HG02610 (cell line): ENCODE data around the gene SCAMP2.
"Not testable (repeated sequence)": the region's sequence is repeated elsewhere in the genome, so short reads cannot be mapped to it uniquely, and the experiment has no call there.

Source experiments
- ATAC-seq: cut with Tn5 transposase; IDR thresholded peaks from one replicate; pipeline ENCODE4 v1.9.1; 2021; ENCODE audit warnings: mild to moderate bottlenecking, moderate library complexity; ENCODE audit not compliant: unreplicated experiment

SCAMP2 gene

DNA sequence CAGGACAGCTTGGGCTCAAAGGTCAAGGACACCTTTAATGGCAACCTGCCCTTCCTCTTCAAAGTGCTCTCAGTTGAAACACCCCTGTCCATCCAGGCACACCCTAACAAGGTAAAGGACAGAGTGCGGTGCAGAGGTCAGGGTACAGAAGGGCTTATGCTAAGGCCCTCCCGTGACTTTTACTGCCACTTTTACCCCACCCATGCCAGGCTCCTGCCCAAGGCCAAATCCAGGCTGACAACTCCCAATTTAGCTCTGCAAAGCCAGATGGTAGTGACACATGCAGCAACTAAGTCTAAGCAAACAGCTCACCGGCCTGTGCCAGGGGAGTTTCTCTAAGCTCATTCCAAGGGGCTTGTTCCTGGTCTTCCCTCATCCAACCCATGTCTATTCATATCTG, 18.3 kb upstream of the SCAMP2 start:
- ATAC-seq = no peak

DNA sequence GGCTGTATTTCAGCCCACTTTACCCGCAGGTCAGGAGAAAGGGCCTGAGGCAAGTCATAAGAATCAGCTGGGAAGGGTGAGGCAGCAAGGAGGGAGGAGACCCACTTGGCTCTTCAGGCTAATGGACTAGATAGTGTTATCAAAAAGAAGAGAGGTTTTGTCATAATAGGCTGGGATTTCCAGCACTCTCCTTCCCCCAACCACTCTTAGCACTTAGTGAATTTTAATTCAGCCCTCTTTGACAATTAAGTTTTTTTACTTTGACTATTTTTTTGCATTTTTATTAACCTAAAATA, 17.4 kb upstream of the SCAMP2 start:
- ATAC-seq = no peak

DNA sequence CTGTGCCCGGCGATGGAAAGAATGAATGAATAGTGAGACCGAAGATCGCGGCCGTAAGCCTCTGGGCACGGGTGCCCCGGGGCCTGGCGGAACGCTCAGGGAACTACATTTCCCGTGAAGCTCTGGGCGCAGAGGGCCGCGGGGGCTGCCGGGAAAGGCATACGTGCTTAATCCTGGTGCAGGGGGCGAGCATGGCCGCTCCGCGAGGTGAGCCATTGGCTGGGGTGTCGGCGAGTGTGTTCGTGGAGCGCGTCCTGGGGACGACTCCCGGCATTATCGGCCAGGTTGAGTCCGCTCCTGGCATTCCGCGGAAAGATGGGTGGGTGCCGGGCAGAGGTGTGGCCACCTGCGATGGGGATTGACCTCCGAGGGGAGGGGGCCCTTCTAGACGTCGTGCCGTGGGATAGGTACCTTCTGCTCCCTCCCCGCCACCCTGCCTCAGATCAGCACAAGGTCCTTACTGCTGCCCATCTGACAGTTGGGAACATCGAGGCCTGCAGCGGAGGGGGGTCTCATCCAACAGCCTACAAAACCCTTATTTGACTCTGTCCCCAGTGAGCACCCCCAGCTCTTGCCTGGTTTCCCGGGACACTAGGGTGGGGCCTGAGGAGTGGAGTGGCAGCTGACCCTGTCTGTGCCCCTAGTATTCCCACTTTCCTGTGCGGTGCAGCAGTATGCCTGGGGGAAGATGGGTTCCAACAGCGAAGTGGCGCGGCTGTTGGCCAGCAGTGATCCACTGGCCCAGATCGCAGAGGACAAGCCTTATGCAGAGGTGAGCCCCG, 16.9 kb upstream of the SCAMP2 start, which contains the start of gene MPI:
MPI (plus strand) TSS at position 160 of the 782 bp plus-strand sequence; CDS start at position 192, 32 bp downstream.
- ATAC-seq = peak; percentile 86

DNA sequence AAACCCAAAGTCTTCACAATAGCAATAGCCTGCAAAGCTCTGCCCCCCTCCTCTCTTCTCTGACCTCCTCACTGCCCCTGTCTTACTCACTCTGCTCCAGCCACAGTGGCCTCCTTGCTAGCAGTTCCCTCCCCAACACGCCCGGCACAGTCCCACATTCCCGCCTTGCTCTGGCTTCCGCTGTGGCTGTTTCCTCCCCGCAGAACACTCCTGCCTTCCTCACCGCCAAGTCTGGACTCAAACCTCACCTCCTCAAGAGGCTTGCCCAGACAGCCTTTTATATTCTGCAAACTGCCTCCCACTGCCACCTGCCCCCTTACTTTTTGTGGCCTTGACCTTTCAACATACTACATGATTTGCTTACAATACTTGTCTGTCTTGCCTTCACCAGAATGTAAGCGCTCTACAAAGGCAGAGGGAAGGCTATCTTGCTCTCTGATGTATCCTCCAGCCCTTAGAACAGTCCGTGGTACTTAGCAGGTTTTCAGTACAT, 16.3 kb upstream of the SCAMP2 start:
- peak; percentile 10 for ATAC-seq

DNA sequence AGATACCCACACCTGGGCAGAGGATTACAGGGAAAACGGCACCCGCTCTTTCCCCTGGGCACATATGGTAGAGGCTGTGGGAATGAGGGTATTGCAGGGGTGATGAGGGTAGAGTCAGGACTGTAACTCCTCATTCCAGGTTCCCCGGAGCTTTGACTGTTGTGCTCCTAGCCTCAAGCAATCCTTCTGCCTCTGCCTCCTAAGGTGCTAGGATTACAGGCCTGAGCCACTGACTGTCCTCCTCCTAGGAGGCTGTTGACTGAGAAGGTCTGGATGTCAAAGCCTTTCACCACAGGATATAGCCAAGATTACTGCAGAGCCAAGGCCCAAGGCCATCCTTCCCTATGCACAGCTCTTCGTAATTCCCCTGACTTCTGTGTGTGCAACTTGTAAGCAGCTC, 15.6 kb upstream of the SCAMP2 start:
- ATAC-seq = no peak

DNA sequence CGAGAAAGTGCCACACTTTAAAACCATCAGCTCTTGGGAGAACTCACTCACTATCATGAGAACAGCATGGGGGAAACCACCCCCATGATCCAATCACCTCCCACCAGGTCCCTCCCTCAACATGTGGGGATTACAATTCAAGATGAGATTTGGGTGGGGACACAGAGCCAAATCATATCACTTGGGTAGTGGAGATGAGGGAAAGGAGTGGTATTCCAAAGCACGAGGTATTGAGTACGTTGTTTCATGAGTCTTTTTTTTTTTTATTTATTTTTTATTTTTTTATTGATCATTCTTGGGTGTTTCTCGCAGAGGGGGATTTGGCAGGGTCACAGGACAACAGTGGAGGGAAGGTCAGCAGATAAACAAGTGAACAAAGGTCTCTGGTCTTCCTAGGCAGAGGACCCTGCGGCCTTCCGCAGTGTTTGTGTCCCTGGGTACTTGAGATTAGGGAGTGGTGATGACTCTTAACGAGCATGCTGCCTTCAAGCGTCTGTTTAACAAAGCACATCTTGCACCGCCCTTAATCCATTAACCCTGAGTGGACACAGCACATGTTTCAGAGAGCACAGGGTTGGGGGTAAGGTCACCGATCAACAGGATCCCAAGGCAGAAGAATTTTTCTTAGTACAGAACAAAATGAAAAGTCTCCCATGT, 14.5 kb upstream of the SCAMP2 start:
- ATAC-seq = not testable (repeated sequence)

DNA sequence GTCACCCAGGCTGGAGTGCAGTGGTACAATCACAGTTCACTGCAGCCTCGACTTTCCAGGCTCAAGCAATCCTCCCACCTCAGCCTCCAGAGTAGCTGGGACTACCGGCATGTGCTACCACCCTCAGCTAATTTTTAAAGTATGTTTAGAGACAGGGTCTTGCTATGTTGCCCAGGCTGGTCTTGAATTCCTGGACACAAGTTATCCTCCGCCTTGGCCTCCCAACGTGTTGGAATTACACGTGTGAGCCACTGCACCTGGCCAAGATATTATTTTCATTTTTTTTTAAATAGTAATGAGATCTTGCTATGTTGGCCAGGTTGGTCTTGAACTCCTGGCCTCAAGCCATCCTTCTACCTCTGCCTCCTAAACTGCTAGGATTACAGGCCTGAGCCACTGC, 12.3 kb upstream of the SCAMP2 start:
- no peak for ATAC-seq

DNA sequence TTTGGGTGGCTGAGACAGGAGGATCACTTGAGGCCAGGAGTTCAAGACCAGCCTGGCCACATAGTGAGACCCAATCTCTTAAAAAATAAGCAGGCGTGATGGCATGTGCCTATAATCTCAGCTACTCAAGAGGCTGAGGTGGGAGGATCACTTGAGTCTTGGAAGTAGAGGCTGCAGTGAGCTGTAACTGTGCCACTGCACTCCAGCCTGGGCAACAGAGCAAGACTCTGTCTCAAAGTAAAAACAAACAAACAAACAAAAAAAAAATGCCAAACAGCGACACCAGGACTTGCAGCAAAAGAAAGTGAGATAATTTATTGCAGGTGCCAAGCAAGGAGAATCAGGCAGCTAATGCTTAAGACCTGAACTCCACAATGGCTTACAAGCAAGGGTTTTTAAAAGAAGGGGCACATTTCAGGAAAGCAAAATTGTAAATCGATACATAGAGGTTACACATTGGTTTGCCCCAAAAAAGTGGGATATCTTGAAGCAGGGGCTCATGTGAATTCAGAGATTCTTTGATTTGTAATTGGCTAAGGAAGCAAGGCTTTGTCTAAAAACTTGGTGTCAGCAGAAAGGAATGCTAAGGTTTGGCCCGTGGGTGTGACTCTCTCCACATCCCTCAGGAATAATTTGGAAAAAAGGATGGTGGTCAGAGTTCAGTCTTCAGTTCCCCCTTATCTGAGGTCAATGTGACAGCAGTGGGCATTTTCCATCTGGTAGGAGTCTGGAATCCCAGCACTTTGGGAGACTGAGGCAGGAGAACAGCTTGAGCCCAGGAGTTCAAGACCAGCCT, 11.5 kb upstream of the SCAMP2 start:
- ATAC-seq = no peak

DNA sequence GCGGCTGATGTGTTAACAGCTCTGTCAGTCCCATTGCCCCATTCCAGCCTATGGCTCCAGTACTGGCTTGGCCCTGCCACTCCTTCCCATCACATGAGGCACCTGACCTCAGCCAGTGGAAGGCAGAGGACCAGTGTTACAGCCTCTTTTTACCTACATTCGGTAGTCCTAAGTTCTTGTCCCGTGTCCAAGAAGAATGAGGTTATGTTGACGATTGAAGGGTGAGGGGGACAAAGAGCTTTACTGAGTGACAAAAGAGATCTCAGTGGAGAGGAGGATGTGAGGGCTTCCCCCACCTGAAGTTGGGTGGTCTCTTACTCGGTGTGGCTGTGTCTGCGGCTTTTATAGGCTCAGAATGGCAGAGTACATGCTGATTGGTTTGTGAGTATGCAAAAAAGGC, 9.4 kb upstream of the SCAMP2 start:
- no peak for ATAC-seq

DNA sequence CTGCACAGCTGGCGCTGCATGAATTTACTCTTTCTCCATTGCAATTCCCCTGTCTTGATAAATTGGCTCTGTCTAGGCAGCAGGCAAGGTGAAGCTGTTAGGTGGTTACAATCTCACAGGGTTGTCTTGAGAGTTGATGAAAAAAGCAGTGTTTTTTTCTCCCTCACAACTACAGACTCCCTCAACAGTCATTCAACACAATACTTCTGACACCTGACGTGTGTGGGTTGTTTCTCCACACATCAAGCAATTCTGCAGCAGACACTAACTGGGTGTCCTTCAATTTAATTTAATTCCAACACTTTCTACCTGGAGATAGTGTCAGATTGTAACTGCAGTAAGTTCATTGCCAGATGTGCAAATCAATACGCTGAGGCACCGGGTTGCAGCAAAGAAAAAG, 5.1 kb upstream of the SCAMP2 start:
- no peak for ATAC-seq

DNA sequence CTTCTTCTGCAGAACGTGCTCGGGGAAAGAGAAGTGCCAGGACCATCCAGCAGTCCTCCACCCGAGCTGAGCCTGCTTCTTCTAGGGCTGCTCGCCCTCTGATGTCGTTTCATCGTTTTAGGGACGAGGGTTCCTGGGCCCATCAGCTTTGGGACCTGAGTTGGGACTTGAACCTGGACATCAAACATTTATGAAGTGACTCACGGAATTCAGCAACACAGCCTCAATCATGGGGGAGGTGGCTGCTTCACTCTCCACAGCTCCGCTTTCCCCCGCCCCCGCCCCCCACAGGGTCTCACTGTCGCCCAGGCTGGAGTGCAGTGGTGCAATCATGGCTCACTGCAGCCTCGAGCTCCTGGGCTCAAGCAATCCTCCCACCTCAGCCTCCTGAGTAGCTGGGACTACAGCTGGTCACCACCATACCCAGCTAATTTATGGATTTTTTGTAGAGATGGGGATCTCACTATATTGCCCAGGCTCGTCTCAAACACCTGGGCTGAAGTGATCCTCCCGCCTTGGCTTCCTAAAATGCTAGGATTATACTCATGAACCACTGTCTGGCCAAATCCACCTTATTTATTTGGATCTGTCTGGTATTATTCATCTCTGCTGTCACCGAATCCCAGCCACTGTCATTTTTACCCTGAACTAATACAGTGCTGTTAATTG, 725 bp upstream of the SCAMP2 start:
- no peak for ATAC-seq

DNA sequence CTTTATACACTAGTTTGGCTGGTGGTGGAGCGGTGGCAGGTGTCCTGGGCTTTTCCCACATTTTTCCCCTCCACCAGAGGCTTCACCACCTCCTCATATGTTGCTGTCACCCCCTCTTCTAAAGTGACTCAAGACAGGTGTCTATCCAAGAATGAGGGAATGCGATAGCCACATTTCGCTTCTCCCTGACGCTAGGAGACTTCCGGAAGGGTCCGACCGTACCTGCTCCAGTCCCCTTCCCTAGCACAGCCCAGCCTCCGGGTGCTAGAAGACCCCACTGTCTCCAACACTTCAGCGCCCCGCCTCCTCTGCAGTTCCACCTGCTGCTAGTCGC, 496 bp downstream of the SCAMP2 start:
- no peak for ATAC-seq

DNA sequence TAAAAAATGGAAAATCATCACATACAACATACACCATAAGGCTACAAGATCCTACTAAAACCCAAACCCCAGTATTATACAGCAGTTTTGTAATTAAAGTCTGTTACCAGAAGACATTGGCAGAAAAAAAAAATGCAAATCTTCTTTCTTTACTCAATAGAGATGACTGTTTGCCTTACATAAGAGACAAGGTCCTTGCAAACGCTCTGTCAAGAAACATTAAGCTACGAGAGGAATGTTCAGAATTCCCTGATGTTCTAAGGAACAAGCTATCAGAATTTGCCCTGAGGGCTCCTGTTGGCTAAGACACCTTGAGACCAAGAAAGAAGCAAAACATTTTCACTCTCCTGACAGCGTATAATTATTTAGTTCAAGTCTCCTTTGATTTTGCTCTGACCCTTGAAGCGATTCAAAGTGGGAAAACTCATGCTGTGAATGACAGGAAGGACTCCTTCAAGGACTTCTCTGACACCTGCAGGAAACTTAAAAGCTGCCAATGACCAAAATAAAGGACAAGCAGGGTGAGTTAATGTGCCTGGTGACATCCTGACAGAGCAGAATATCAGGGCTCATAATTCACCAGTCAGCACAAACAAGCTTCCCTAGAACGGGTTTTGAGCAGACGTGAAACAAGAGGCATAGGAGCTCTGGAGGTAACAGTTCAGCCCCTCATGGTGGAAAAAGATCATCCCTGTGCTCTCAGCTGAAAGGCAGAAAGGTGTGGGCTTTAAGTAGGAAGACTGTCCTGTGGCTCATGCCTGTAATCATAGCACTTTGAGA, 2.5 kb downstream of the SCAMP2 start:
- peak; percentile 2 for ATAC-seq

DNA sequence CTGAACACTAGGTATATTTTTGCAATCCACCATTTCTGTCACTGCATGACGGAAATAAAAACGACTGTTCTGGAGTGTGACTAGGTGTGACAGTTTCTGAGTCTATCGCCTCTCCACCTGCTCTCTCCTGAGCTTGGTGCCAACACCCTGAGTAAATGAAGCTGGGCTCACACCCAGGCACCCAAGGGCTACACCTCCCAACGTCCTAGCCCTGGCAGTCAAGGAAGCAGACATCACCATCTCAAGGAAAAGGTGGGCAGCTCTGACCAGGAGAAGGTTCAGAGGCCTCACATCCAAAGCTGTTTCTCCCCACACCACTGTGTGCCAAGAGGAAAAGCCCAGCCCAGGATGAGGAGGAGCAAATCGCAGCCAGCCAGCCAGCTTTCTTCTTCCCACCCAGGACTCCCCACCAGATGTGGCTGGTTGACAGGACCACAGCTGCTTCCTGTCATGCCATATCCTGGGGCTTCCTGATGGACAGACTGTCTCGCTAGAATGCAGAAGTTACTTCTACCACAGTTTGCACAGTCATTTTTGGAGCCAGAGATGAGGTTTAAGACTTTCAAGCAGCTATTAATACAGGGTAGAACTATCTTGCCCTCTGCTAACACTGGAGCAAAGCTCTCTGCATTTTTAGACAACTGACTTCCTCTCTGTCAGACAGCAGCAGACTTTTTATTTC, 3.3 kb downstream of the SCAMP2 start:
- peak; percentile 74 for ATAC-seq

DNA sequence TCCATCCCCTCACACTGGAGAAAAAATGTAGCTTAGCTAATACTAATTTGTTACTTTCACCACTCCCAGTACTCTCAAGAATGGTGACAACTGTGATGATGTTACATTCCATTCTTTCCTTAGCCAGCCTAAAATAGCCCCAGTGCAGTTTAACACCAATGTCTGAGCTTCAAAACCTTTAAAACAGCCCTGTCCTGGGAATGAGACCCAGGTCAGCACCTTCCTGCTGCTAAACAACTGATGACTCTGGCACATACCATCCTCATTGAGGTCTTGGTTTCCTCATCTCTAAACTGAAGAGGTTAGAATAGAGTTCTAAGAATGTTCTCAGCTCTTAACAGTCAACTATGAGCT, 3.8 kb downstream of the SCAMP2 start:
- no peak for ATAC-seq

DNA sequence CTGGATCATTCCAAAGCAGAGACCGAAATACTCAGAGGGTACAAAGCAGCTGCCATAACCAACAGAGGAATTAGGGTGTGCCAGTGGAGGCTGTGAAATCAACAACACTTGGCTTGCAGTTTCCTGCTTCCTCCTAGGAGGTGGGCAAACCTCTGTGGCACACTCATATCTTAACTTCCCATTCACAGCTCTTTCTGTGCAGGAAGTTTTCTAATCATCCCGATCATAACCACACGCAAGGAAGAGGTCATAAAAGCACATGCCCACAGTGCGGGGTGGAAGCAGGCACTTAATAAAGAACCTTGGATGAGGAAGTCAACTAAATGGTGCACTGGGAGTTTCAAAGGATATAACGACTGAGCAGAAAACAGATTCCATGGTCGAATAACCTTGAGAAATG, 5.1 kb downstream of the SCAMP2 start:
- no peak for ATAC-seq

DNA sequence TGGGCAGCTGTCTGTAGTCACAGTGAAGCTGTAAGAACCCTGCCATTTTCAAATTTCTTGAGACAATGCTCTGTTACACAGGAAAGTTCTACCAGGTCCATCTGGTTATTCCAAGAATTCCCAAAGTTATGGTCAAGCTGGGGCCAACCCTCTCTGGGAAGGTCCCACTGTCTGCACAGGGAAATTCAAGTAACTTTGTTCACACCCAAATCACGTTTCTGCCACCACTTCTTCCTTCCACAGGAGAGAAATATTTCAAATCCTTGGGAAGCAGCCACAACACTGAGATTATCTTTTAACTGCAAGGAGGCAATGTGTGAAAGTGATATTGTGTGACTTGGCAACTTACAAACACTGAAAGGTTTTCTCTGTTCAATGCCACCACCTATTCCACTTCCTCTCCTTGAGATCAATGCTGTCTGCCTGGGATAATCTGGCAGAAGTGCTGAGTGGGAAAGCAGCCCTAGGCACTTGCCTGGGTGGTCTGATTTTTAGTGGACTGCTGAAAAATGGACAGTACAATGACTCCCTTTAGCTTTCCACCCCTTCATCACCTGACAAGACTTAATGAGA, 5.6 kb downstream of the SCAMP2 start:
- ATAC-seq = no peak

DNA sequence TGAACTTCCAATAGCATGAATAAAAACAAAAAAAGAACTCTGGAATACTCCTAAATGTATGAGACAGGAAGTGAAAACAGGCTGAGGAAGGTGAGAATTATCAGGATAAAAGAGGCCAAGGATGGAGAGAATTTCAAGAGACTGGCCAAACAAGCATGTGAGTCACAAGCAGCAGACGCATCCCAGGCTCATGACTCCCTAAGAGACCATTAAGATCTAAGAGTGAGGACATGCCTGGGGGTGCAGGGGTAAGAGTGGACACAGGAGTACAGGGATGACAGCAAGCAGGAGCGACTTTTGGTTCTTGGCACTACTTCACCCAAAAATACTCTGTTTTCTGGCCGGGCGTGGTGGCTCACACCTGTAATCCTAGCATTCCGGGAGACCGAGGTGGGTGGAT, 7.1 kb downstream of the SCAMP2 start:
- ATAC-seq = no peak

DNA sequence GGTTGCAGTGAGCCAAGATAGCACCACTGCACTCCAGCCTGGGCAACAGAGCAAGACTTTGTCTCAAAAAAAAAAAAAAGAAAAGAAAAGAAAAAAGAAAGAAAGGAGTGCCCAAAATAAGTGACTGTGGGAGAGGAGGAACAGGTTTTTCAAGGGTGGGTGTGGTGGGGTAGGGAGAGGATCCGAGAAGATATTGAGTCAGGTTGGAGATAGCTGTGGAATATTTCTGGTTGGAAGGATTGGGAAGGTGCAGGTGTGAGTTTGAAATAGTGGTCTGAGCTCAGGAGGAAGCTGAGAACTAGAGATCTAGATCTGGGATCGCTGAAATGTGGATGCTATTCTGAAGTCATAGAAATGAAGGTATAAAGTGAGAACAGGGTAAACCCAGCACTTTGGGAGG, 7.8 kb downstream of the SCAMP2 start:
- ATAC-seq = no peak

DNA sequence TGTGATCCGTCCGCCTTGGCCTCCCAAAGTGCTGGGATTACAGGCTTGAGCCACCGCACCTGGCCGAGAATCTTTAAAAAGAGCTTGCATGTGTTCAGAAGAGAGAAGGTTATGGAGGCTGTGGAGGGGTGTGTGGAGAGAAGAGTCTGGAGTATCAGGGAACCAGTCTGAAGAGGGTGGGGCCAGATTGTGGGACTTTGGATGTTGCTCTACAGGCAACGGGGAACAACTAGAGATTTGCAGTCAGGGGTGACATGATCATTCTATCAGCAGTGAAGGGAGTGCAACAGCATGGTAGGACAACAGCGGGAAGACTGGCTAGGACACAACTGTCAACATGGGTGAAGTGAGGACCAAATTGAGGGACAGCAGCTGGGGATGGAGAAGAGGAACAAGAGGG, 8.9 kb downstream of the SCAMP2 start:
- no peak for ATAC-seq
